ENCODE results near the gene CDH3.

The CDH3 gene

DNA sequence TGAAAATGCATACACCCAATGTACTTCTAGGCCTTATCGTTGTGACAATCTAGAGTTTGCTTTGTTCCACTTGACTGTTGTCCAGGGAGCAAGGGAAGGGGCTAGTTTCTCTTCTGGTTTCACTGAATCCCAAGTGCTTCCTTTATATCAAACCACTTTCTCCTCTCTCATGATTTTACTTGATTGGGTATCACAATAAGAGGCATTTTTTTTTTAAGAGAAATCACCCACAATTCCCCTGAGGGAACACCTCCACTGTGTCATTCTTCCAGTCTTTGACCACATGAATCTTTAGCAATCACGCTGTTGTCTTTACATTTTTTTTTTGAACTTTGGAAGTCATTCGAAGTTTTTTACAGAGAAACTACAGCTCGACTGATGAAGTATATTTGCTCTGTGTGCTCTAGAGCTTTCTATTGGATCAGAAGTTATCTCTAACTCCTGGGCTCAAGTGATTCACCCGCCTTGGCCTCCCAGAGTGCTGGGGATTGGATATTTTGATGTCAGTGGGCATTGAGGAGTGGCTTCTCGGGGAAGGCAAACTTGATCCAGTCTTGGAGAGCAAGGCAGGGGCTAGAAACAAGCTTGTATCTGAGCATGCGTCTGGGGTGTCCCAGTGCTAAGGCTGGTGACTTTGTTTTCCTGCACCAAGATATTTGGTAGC, 95.0 kb downstream of the CDH3 start:
- DNase-seq: no peak

DNA sequence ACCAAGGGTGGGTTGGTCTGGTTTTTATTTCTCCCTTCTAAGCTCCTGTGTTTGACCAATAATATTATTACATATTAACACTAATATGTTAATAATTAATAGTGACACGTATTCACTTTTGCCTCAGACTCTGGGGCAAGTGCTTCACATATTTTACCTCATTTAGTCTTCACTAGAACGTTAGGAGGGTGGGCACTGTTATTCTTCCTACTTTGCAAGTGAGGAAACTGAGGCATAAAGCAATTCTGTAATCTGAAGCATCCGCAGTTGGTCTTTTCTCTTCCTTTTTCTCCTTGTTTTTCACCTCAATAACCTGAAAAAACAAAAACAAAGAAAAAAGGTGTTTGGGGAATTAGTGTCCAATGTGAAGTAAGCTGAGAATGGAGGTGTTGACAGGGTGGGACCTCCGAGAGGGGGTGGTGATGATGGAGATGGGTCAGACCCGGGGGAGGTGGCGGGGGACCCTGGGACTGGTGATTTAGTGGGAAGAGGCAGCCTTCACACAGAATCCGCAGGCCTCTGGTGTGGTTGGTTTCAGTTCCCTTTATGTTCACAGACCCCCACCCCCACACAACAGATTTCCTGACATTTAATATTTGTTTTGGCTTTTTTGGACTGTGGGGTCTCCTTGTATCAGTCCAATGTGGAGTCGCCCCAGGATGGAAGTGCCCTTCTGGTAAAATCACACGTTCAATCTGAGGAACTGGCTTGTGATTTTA, 95.7 kb downstream of the CDH3 start:
- no peak for DNase-seq

DNA sequence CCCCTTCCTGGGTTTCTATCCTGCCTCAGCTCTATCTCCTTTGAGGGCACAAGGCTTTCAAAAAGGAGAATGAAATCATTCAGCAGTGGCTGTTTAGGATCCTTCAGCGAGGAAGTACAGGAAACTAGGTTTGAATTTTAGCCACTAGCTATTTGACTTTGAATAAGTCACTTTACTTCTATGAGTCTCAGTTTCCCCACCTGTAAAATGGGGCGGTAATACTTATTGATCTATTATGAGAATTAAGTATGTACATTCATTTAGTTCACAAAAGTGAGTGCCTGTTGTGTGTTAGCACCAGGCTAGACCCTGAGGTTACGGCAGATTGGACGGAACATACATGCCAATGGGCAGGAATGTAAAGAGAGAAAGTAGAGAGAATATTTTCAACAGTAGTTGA, 98.6 kb downstream of the CDH3 start:
- no peak for DNase-seq

DNA sequence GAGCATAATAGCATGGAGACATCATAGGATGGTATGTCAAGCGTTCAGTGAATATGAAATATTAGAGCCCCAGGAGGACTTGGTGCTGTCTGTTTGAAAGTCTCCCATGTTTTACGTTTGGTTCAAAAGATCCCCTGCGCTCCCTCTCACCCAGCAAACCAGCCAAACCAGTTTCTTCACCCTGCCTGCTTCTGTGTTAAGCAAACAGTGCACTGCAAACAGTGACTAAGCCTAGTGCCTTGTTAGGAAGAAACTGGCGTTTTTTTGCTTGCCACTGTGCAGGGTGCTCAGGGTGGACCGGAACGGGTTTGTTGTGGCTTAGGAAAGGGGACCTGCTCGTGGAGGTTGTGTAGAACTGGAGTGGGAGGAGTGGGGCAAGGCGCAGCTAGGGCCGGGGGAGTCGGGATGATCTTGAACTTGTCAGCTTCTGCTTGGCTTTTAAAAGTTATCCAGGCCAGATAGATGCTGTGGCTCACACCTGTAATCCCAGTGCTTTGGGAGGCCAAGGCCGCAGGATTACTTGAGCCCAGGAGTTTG, 99.7 kb downstream of the CDH3 start:
- DNase-seq: no peak

DNA sequence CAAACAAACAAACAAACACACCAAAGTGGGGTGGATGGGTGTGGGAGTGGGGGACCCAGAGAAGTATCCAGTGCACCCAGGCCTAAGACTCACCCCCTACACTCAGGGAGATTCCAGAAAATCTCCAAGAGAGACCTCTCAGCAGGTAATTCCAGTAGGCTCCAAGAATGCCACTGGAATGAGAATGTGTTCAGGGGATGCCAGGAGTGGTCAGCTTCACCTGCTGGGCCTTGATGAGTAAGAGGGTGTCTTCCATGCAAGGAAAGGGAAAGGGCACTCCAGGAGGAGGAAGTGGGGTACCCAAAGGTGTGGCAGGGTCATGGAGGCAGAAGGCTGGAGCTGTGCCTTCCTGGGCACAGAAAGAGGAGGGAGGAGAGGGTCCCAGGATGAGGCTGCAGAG, 101.8 kb downstream of the CDH3 start:
- no peak for DNase-seq

DNA sequence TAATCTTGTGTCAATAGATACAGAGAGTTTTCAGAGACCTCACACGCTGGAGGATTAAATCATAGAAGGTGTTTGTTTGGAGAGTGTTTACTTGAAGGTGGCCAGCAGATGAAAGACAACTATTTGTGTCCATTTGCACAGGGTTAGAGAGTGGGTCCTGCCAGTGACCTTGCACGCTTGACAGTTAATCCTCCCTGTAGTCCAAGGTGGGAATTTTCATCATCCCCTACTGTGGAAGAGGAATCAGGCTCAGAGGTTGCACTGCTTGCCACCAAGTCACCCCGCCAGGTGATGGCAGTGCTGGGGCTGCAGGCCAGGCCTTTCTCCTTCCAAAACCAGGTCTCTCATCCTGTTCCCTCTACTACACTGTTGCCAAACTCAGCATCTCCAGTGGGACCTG, 104.3 kb downstream of the CDH3 start:
- no peak for DNase-seq

Measured in bone marrow (tissue), 2 donors.